Ureter (tissue), 1 donor: ENCODE data around the gene TSPAN11. TPM values are rescaled to one million over a fixed set of nuclear protein-coding genes. Genes with fewer than 3 reads are reported as not detected.

Experiments
- total RNA-seq: library from RNA; stranded (reverse); gene quantifications from one replicate; pipeline ENCODE4 v1.2.4, GENCODE V29; 2023
- donor health status: DM: yes; HTN: yes; CAD: no.

The TSPAN11 gene
- total RNA-seq, 1 donor from 2014 or later = 3.4 TPM

Other genes starting within 250 kb of the TSPAN11 start
- gene IPO8, start 230.9 kb upstream of the TSPAN11 start, total RNA-seq = 52.3 TPM
- 32.0 TPM for gene CAPRIN2, start 171.8 kb upstream of the TSPAN11 start, total RNA-seq
- gene DDX11, start 147.1 kb downstream of the TSPAN11 start, total RNA-seq = 37.8 TPM